H1 (cell line): ENCODE data around the gene CMIP.

Experiments
- CREB1 ChIP-seq: IDR thresholded peaks from 2 replicates; pipeline ENCODE4 v1.6.1; 2012; ENCODE audit warnings: inconsistent platforms
- HDAC6 ChIP-seq: IDR thresholded peaks from one replicate; pipeline ENCODE4 v1.7.1; 2012; ENCODE audit warnings: low read depth, mild to moderate bottlenecking, inconsistent platforms, low read length, moderate library complexity
- JUN ChIP-seq: IDR thresholded peaks from 2 replicates; pipeline ENCODE4 v1.6.1; 2011; ENCODE audit warnings: low read depth, mild to moderate bottlenecking, improper control_type of control experiment, low read length
- JUND ChIP-seq: IDR thresholded peaks from 2 replicates; pipeline ENCODE4 v1.6.1; 2011; ENCODE audit warnings: mild to moderate bottlenecking, improper control_type of control experiment, low read length
- KDM5A ChIP-seq: fragments of 200-600 bp; IDR thresholded peaks from 2 replicates; pipeline ENCODE4 v1.7.1; 2012; ENCODE audit warnings: mild to moderate bottlenecking, low read length, inconsistent platforms, mixed read lengths
- PHF8 ChIP-seq: fragments of 200-600 bp; sonication (generic); conservative IDR thresholded peaks from 2 replicates; pipeline ENCODE4 v1.7.1; 2012; ENCODE audit warnings: low read depth, mild to moderate bottlenecking, inconsistent platforms, low read length, moderate library complexity
- POLR2AphosphoS5 ChIP-seq: IDR thresholded peaks from 2 replicates; pipeline ENCODE4 v1.6.1; 2011; ENCODE audit warnings: low read depth, low read length
- RFX5 ChIP-seq: IDR thresholded peaks from 2 replicates; pipeline ENCODE4 v1.6.1; 2011; ENCODE audit warnings: low read depth, low read length, improper control_type of control experiment, borderline replicate concordance
- RNF2 ChIP-seq: fragments of 200-900, 300-1000 bp; sonication (generic); IDR thresholded peaks from 2 replicates; pipeline ENCODE4 v1.7.1; 2016; ENCODE audit warnings: borderline replicate concordance, low read depth, mild to moderate bottlenecking, antibody characterized with exemption, low read length; ENCODE audit not compliant: poor library complexity, severe bottlenecking; ENCODE audit errors: missing control alignments
- SP2 ChIP-seq: IDR thresholded peaks from 2 replicates; pipeline ENCODE4 v1.6.1; 2012; ENCODE audit warnings: mild to moderate bottlenecking, low read length, inconsistent platforms
- TBP ChIP-seq: IDR thresholded peaks from 2 replicates; pipeline ENCODE4 v1.6.1; 2011; ENCODE audit warnings: low read depth, low read length, improper control_type of control experiment
- TF ChIP-seq, protein P1 (sequence below), 3 experiments: IDR thresholded peaks; 1 replicate in 2 of 3; 2 replicates in 1 of 3; pipeline versions ENCODE4 v1.5.1 to v1.6.1; 2011; ENCODE audit warnings: low read length in 3 of 3, mild to moderate bottlenecking in 3 of 3, inconsistent platforms in 2 of 3, low read depth in 1 of 3, moderate library complexity in 1 of 3; ENCODE audit not compliant: insufficient read depth in 1 of 3; ENCODE audit errors: control extremely low read depth in 1 of 3

DNA sequence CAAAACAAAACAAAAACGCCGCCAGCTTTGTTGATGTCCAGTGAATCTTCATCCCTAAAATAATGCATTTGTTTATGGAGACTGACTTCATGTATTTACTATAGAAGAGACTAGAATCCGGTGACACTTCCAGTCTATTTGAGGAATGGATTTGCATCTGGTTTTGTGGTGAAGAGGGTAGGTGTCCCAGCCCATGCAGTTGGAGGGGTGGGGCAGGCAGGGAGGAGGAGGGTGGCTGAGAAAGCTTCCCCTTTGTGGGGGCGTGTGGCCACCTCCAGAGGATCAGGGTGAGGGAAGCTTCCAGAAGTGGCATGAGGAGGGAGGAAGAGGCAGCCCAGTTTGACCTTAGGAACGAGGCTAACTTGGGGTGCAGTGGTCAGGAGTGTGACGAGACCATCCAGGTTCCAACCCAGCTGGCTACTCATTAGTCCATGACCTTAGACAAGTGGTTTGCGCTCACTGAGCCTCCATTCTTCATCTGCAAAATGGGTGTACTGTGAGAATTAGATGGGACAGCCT lies 69.5 kb downstream of the CMIP start:
- TF ChIP-seq KDM5A, result no peak
- TF ChIP-seq JUN, result no peak
- no peak for TF ChIP-seq SP2
- TF ChIP-seq JUND, result no peak
- TF ChIP-seq CREB1, result no peak
- no peak for TF ChIP-seq RFX5
- no peak for TF ChIP-seq POLR2AphosphoS5
- TF ChIP-seq, protein P1, sequence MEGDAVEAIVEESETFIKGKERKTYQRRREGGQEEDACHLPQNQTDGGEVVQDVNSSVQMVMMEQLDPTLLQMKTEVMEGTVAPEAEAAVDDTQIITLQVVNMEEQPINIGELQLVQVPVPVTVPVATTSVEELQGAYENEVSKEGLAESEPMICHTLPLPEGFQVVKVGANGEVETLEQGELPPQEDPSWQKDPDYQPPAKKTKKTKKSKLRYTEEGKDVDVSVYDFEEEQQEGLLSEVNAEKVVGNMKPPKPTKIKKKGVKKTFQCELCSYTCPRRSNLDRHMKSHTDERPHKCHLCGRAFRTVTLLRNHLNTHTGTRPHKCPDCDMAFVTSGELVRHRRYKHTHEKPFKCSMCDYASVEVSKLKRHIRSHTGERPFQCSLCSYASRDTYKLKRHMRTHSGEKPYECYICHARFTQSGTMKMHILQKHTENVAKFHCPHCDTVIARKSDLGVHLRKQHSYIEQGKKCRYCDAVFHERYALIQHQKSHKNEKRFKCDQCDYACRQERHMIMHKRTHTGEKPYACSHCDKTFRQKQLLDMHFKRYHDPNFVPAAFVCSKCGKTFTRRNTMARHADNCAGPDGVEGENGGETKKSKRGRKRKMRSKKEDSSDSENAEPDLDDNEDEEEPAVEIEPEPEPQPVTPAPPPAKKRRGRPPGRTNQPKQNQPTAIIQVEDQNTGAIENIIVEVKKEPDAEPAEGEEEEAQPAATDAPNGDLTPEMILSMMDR (IDR thresholded peaks at IDR 0.05; ENCODE audit: control extremely low read depth in 1 of 3, insufficient read depth in 1 of 3, low read depth in 1 of 3, low read length in 3 of 3), result no peak
- no peak for TF ChIP-seq RNF2
- TF ChIP-seq PHF8, result no peak
- TF ChIP-seq TBP, result no peak
- TF ChIP-seq HDAC6, result no peak
